H1 (cell line): ENCODE data around the gene PPP1R1B. TPM values are rescaled to one million over a fixed set of nuclear protein-coding genes. Genes with fewer than 3 reads are reported as not detected.

Source experiments
- CTCF ChIA-PET: fragments of 300-600 bp; sonication (Branson Sonifier 250); formaldehyde crosslinking; loops from one replicate; lab custom pipeline; 2021; ENCODE audit not compliant: partially characterized antibody; lab: Charles Lee
- POLR2A ChIA-PET: fragments of 300-600 bp; sonication (Branson Sonifier 250); formaldehyde crosslinking; loops from one replicate; lab custom pipeline; 2021; ENCODE audit warnings: inconsistent platforms; ENCODE audit not compliant: partially characterized antibody; lab: Charles Lee
- DNase-seq, 2 experiments: peaks; one replicate each; pipeline versions ENCODE4 v3.0.0 to v3.0.0-alpha.2; 2010 to 2022; ENCODE audit warnings: low spot score in 2 of 2, low read depth in 1 of 2, mixed read lengths in 1 of 2
- FAIRE-seq: peaks from 2 replicates; lab custom pipeline; 2011; peaks lifted over from hg19 to GRCh38; lab: Jason Lieb, UNC
- H2AFZ ChIP-seq: 2 replicates; pipeline ENCODE4 v1.8.1; 2012; ENCODE audit warnings: low read length, inconsistent platforms
- H2AK5ac ChIP-seq: 2 replicates; pipeline ENCODE4 v1.6.1; 2013; ENCODE audit warnings: low read depth, low read length
- H2BK120ac ChIP-seq: replicated peaks from 2 replicates; pipeline ENCODE3; 2013; ENCODE audit warnings: low read depth, low read length, inconsistent platforms
- H2BK12ac ChIP-seq: 2 replicates; pipeline ENCODE4 v1.6.1; 2013; ENCODE audit warnings: low read depth, low read length
- H2BK15ac ChIP-seq: 2 replicates; pipeline ENCODE4 v1.6.1; 2013; ENCODE audit warnings: low read length
- H2BK20ac ChIP-seq: 2 replicates; pipeline ENCODE4 v1.6.1; 2013; ENCODE audit warnings: low read length
- H2BK5ac ChIP-seq: 2 replicates; pipeline ENCODE4 v1.6.1; 2013; ENCODE audit warnings: low read depth, low read length
- H3K14ac ChIP-seq: 2 replicates; pipeline ENCODE4 v1.6.1; 2013; ENCODE audit warnings: inconsistent platforms; ENCODE audit not compliant: insufficient read length
- H3K18ac ChIP-seq: 2 replicates; pipeline ENCODE4 v1.6.1; 2013; ENCODE audit warnings: low read length; ENCODE audit errors: extremely low read depth
- H3K23ac ChIP-seq: 2 replicates; pipeline ENCODE4 v1.6.1; 2013; ENCODE audit warnings: inconsistent platforms; ENCODE audit not compliant: insufficient read length
- H3K23me2 ChIP-seq: 2 replicates; pipeline ENCODE4 v1.6.1; 2013; ENCODE audit warnings: low read depth, low read length
- H3K27ac ChIP-seq: 2 replicates; pipeline ENCODE4 v1.6.1; 2011; ENCODE audit warnings: low read depth, low read length, inconsistent platforms
- H3K27me3 ChIP-seq, 4 experiments: replicated peaks in 1 of 4; 1 replicate in 1 of 4; 2 replicates in 3 of 4; pipeline versions ENCODE4 v1.6.1 to v1.8.1; 2011 to 2013; ENCODE audit warnings: low read length in 3 of 4, mild to moderate bottlenecking in 3 of 4, inconsistent platforms in 2 of 4, mixed read lengths in 2 of 4, moderate library complexity in 1 of 4; ENCODE audit not compliant: control insufficient read depth in 3 of 4, insufficient read depth in 3 of 4; ENCODE audit errors: extremely low read depth in 1 of 4
- H3K36me3 ChIP-seq, 4 experiments: 2 replicates each; pipeline versions ENCODE4 v1.6.1 to v1.8.1; 2011 to 2013; ENCODE audit warnings: mild to moderate bottlenecking in 4 of 4, low read length in 3 of 4, moderate library complexity in 2 of 4, control low read depth in 1 of 4, inconsistent platforms in 1 of 4; ENCODE audit not compliant: insufficient read depth in 4 of 4, control insufficient read depth in 2 of 4
- H3K4ac ChIP-seq: replicated peaks from 2 replicates; pipeline ENCODE3; 2013; ENCODE audit warnings: low read length, low read depth, mixed read lengths, inconsistent platforms; ENCODE audit not compliant: insufficient read length
- H3K4me1 ChIP-seq, 4 experiments: replicated peaks in 1 of 4; 1 replicate in 1 of 4; 2 replicates in 3 of 4; pipeline versions ENCODE4 v1.6.1 to v1.8.1; 2011 to 2013; ENCODE audit warnings: low read length in 3 of 4, inconsistent platforms in 2 of 4, mixed read lengths in 1 of 4; ENCODE audit not compliant: insufficient read depth in 4 of 4, control insufficient read depth in 3 of 4
- H3K4me2 ChIP-seq, 2 experiments: 2 replicates each; pipeline versions ENCODE4 v1.6.1 to v1.8.1; 2011 to 2013; ENCODE audit warnings: low read depth in 2 of 2, low read length in 2 of 2, control low read depth in 1 of 2, inconsistent platforms in 1 of 2, mild to moderate bottlenecking in 1 of 2; ENCODE audit not compliant: insufficient read depth in 1 of 2
- H3K4me3 ChIP-seq, 4 experiments: fragments of 200-600, 300-600 bp in 1 of 4; sonication (generic), shearing (Covaris generic), sonication (Bioruptor Twin) in 1 of 4; 2 replicates each; pipeline versions ENCODE4 v1.5.1 to v1.8.1; 2011 to 2016; ENCODE audit warnings: low read length in 4 of 4, low read depth in 3 of 4, control low read depth in 2 of 4, inconsistent platforms in 2 of 4, mild to moderate bottlenecking in 2 of 4, mixed read lengths in 1 of 4, moderate library complexity in 1 of 4; ENCODE audit not compliant: insufficient read depth in 2 of 4; ENCODE audit errors: extremely low read depth in 1 of 4
- H3K56ac ChIP-seq: replicated peaks from 2 replicates; pipeline ENCODE3; 2013; ENCODE audit warnings: low read depth, mild to moderate bottlenecking, mixed read lengths, low read length, inconsistent platforms; ENCODE audit not compliant: insufficient read length
- H3K79me1 ChIP-seq: 2 replicates; pipeline ENCODE4 v1.6.1; 2013; ENCODE audit warnings: low read depth, low read length, control low read depth
- H3K79me2 ChIP-seq, 2 experiments: 2 replicates each; pipeline versions ENCODE4 v1.6.1 to v1.8.1; 2012 to 2013; ENCODE audit warnings: low read length in 2 of 2, mild to moderate bottlenecking in 2 of 2, inconsistent platforms in 1 of 2; ENCODE audit not compliant: insufficient read depth in 2 of 2, control insufficient read depth in 1 of 2
- H3K9ac ChIP-seq, 4 experiments: replicated peaks in 1 of 4; 1 replicate in 1 of 4; 2 replicates in 3 of 4; pipeline versions ENCODE4 v1.6.1 to v1.8.1; 2011 to 2013; ENCODE audit warnings: low read depth in 3 of 4, low read length in 3 of 4, control low read depth in 2 of 4, mild to moderate bottlenecking in 2 of 4, moderate library complexity in 2 of 4, inconsistent platforms in 1 of 4; ENCODE audit errors: extremely low read depth in 1 of 4
- H3K9me3 ChIP-seq, 2 experiments: 2 replicates each; pipeline versions ENCODE4 v1.6.1 to v1.8.1; 2012 to 2013; ENCODE audit warnings: mild to moderate bottlenecking in 2 of 2, moderate library complexity in 2 of 2, control low read depth in 1 of 2, inconsistent platforms in 1 of 2, low read depth in 1 of 2, low read length in 1 of 2, mixed read lengths in 1 of 2; ENCODE audit not compliant: insufficient read depth in 2 of 2
- H4K20me1 ChIP-seq, 2 experiments: replicated peaks in 1 of 2; 2 replicates each; pipeline versions ENCODE3 to v1.8.1; 2011 to 2013; ENCODE audit warnings: inconsistent platforms in 2 of 2, low read length in 2 of 2, mild to moderate bottlenecking in 1 of 2; ENCODE audit not compliant: insufficient read depth in 2 of 2, control insufficient read depth in 1 of 2
- H4K5ac ChIP-seq: 2 replicates; pipeline ENCODE4 v1.6.1; 2013; ENCODE audit warnings: low read length, low read depth, mixed read lengths, inconsistent platforms; ENCODE audit not compliant: insufficient read length
- H4K8ac ChIP-seq: 2 replicates; pipeline ENCODE4 v1.8.0; 2013; ENCODE audit warnings: mild to moderate bottlenecking, moderate library complexity, low read length, inconsistent platforms; ENCODE audit not compliant: insufficient read depth; ENCODE audit errors: extremely low read depth
- H4K91ac ChIP-seq: replicated peaks from 2 replicates; pipeline ENCODE3; 2013; ENCODE audit warnings: low read length, mixed read lengths, inconsistent platforms; ENCODE audit not compliant: insufficient read length
- GABPA ChIP-seq: IDR thresholded peaks from 2 replicates; pipeline ENCODE4 v1.6.1; 2011; ENCODE audit warnings: mild to moderate bottlenecking, low read length, moderate library complexity, borderline replicate concordance; ENCODE audit not compliant: insufficient read depth
- GTF2F1 ChIP-seq: IDR thresholded peaks from 2 replicates; pipeline ENCODE4 v1.6.1; 2012; ENCODE audit warnings: low read depth, low read length, improper control_type of control experiment, borderline replicate concordance
- KDM1A ChIP-seq: fragments of 200-600, 300-600 bp; sonication (generic); IDR thresholded peaks from 2 replicates; pipeline ENCODE4 v1.7.1; 2016; ENCODE audit warnings: mild to moderate bottlenecking, low read length, borderline replicate concordance
- KDM4A ChIP-seq: IDR thresholded peaks from one replicate; pipeline ENCODE4 v1.7.1; 2012; ENCODE audit warnings: low read depth, mild to moderate bottlenecking, moderate library complexity, low read length, inconsistent platforms; ENCODE audit not compliant: severe bottlenecking
- POLR2AphosphoS5 ChIP-seq: IDR thresholded peaks from 2 replicates; pipeline ENCODE4 v1.6.1; 2011; ENCODE audit warnings: low read depth, low read length
- RBBP5 ChIP-seq: IDR thresholded peaks from 2 replicates; pipeline ENCODE4 v1.7.1; 2012; ENCODE audit warnings: low read depth, mild to moderate bottlenecking, inconsistent platforms, low read length, moderate library complexity, borderline replicate concordance
- SIN3A ChIP-seq, 2 experiments: IDR thresholded peaks in 1 of 2; conservative IDR thresholded peaks in 1 of 2; 2 replicates each; pipeline ENCODE4 v1.6.1; 2011 to 2012; ENCODE audit warnings: low read length in 2 of 2, improper control_type of control experiment in 1 of 2, low read depth in 1 of 2, mild to moderate bottlenecking in 1 of 2
- WGBS, 2 experiments: shearing (Covaris generic) in 1 of 2; methylation state at CpG; one replicate each; pipeline versions ENCODE4 v1.1.6 to v1.1.7; 2013 to 2015; ENCODE audit warnings: low lambda C conversion rate in 2 of 2, mixed read lengths in 2 of 2, inconsistent platforms in 1 of 2, low coverage in 1 of 2, missing lambda C conversion rate in 1 of 2; ENCODE audit not compliant: insufficient replicate concordance in 2 of 2, insufficient coverage in 1 of 2, insufficient read length in 1 of 2; ENCODE audit errors: extremely low coverage in 1 of 2, missing lambda C conversion rate in 1 of 2; 5-methylcytosine and 5-hydroxymethylcytosine counted together
- polyA plus RNA-seq, 7 experiments: library from polyadenylated mRNA; depleted of rRNA in 3 of 7; stranded (reverse) in 5 of 7; unstranded in 2 of 7; fragments of >200 nt in 5 of 7; fragments of 200-250 nt in 2 of 7; gene quantifications; 1 replicate in 5 of 7; 2 replicates in 1 of 7; 4 replicates in 1 of 7; pipeline versions ENCODE4 v1.2.1 to v1.2.3, GENCODE V29; 2011 to 2013; ENCODE audit warnings: missing spikeins in 2 of 7, mixed read lengths in 2 of 7
- total RNA-seq: library from RNA; stranded (reverse); fragmentation: NEBNext Ultra II Directional; extraction: Animal tissue kit (Norgen Biotek cat#: 25700); gene quantifications from 2 replicates; pipeline ENCODE4 v1.2.1, GENCODE V29; 2021
- TF ChIP-seq, protein P1 (sequence below): IDR thresholded peaks from 2 replicates; pipeline ENCODE4 v1.6.1; 2011; ENCODE audit warnings: low read depth, mild to moderate bottlenecking, low read length; ENCODE audit not compliant: insufficient read depth

PPP1R1B gene
- total and polyA plus RNA-seq, 2 of the 8 experiments (the other 6 are each of a cell fraction or from before 2014, with no cell fraction given), result 10.7 to 22.3 TPM

DNA sequence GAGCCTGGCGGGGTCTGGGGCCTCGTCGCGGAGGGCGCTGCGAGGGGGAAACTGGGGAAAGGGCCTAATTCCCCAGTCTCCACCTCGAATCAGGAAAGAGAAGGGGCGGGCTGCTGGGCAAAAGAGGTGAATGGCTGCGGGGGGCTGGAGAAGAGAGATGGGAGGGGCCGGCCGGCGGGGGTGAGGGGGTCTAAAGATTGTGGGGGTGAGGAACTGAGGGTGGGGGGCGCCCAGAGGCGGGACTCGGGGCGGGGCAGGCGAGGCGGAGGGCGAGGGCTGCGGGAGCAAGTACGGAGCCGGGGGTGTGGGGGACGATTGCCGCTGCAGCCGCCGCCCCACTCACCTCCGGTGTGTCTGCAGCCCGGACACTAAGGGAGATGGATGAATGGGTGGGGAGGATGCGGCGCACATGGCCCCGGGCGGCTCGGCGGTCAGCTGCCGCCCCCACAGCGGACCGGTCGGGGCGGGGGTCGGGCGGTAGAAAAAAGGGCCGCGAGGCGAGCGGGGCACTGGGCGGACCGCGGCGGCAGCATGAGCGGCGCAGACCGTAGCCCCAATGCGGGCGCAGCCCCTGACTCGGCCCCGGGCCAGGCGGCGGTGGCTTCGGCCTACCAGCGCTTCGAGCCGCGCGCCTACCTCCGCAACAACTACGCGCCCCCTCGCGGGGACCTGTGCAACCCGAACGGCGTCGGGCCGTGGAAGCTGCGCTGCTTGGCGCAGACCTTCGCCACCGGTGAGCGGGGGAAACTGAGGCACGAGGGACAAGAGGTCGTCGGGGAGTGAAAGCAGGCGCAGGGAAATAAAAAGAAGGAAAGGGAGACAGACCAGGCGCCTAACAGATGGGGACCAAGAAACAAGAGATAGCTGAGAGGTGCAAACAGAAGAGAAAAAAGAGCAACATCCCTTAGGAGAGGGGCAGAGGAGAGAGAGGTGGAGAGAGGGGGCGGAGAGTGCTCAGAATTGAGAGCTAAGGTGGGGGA lies 41.5 kb downstream of the PPP1R1B start, which contains the start of gene PNMT:
TSS of gene PNMT (plus strand) at position 509 of the 980 bp plus-strand sequence. CDS start at position 532, 23 bp downstream.
- no peaks in the 10 kb centered on the region for H3K79me1 ChIP-seq
- H3K36me3 ChIP-seq, result no peaks in the 10 kb centered on the region
- ChIA-PET POLR2A (interaction anchor here (0.7 to 32.5 kb wide), 12 partner anchors 8 to 87 kb away, joined by 3 to 708 read pairs (median 4); partner anchors contain the start of genes ERBB2, MIEN1 and PGAP3), CTCF (interaction anchor here (1.1 to 52.4 kb wide), 12 partner anchors 8 to 120 kb away, joined by 3 to 1885 read pairs (median 7); partner anchors contain the start of genes ERBB2, MIEN1, PGAP3 and PPP1R1B)
- peaks cover 11% of the 10 kb centered on the region; the same call in 1 of the 2 replicates for H3K23me2 ChIP-seq
- H3K18ac ChIP-seq, result peak within 1 kb of the TSS; percentile 93
- 5% methylated on average over 32 of the region's 85 CpGs; no CpG with 5 or more reads in 1 of the 2 experiments for WGBS, 2 experiments
- peak within 1 kb of the TSS; percentile 49 for H4K91ac ChIP-seq
- peak within 1 kb of the TSS; percentile 84; the same call in 1 of the 2 replicates for H2BK12ac ChIP-seq
- H3K4me2 ChIP-seq, result peak within 1 kb of the TSS; percentile 70 to 79
- peak within 1 kb of the TSS; percentile 29 to 67 (median 32) for H3K4me3 ChIP-seq
- peaks cover 0 to 43% (median 36%) of the 10 kb centered on the region in 4 experiments; a peak in 6 of 7 replicates for H3K4me1 ChIP-seq
- no peak within 1 kb of the TSS for H3K14ac ChIP-seq
- no peak within 1 kb of the TSS for H3K4ac ChIP-seq
- H3K9ac ChIP-seq, result peak within 1 kb of the TSS in 1 of 4 experiments; percentile 36; a peak in 1 of 7 replicates
- 0 out of 2 replicates have a peak within 1 kb of the TSS, but pooled peaks have one; percentile 18 for H2BK5ac ChIP-seq
- no peak within 1 kb of the TSS for H3K27ac ChIP-seq
- H4K8ac ChIP-seq, result peak within 1 kb of the TSS; percentile 30
- peaks cover 0 to 25% (median 6%) of the 10 kb centered on the region in 4 experiments; a peak in 4 of 7 replicates for H3K27me3 ChIP-seq
- no peak within 1 kb of the TSS for H2BK120ac ChIP-seq
- H2BK20ac ChIP-seq, result no peak within 1 kb of the TSS
- no peak within 1 kb of the TSS for H3K23ac ChIP-seq
- no peaks in the 10 kb centered on the region for H3K9me3 ChIP-seq
- no peak for FAIRE-seq
- no peak within 1 kb of the TSS for H3K56ac ChIP-seq
- H2AK5ac ChIP-seq, result no peak within 1 kb of the TSS
- peaks cover 0 to 2% of the 10 kb centered on the region in 2 experiments for H4K20me1 ChIP-seq
- H3K79me2 ChIP-seq, result no peaks in the 10 kb centered on the region
- no peak within 1 kb of the TSS for H2AFZ ChIP-seq
- peak in 1 of 2 experiments; percentile 87 for DNase-seq
- H2BK15ac ChIP-seq, result no peak within 1 kb of the TSS; the same call in 1 of the 2 replicates
- no peak within 1 kb of the TSS for H4K5ac ChIP-seq
- TF ChIP-seq SIN3A (conservative IDR thresholded peaks at IDR 0.05 in 1 of 2, IDR thresholded peaks at IDR 0.05 in 1 of 2; ENCODE audit: low read depth in 1 of 2, low read length in 2 of 2), result no peak; a peak in 1 of 4 replicates
- no peak for TF ChIP-seq GTF2F1
- TF ChIP-seq KDM4A, result peak; percentile 74
- peak; percentile 84; the same call in 1 of the 2 replicates for TF ChIP-seq GABPA
- 0 out of 2 replicates have a peak, but pooled peaks have one; percentile 15 for TF ChIP-seq KDM1A
- TF ChIP-seq, protein P1, sequence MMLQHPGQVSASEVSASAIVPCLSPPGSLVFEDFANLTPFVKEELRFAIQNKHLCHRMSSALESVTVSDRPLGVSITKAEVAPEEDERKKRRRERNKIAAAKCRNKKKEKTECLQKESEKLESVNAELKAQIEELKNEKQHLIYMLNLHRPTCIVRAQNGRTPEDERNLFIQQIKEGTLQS, result no peak
- peak; percentile 47; the same call in 1 of the 2 replicates for TF ChIP-seq RBBP5
- no peak for TF ChIP-seq POLR2AphosphoS5
